ENCODE data around the gene ATP11B. TPM values are rescaled to one million over a fixed set of nuclear protein-coding genes. Genes with fewer than 3 reads are reported as not detected.
"Not testable (repeated sequence)": the region's sequence is repeated elsewhere in the genome, so short reads cannot be mapped to it uniquely, and the experiment has no call there.

The ATP11B gene
- total RNA-seq, 1 donor from 2014 or later, result 46.2 TPM

DNA sequence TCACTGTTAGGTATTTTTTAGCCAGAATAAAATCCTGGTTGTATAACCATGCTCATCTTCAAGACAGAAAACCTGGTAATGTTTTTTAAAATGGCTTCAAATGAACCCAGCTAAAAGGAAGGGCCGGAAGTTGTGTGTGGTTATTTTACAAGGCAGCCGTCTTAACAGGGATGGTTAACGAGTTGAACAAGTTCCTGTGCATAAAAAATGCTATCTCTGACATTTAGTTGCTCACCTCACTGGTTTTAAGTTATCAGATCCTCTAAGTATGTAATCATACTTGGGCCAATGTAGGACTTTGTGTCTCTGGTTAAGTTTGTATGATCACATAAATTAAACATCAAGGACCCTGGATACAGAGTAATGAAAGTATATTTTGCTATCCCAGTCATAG lies 2.1 kb downstream of the ATP11B start:
- TF ChIP-seq, protein P1, sequence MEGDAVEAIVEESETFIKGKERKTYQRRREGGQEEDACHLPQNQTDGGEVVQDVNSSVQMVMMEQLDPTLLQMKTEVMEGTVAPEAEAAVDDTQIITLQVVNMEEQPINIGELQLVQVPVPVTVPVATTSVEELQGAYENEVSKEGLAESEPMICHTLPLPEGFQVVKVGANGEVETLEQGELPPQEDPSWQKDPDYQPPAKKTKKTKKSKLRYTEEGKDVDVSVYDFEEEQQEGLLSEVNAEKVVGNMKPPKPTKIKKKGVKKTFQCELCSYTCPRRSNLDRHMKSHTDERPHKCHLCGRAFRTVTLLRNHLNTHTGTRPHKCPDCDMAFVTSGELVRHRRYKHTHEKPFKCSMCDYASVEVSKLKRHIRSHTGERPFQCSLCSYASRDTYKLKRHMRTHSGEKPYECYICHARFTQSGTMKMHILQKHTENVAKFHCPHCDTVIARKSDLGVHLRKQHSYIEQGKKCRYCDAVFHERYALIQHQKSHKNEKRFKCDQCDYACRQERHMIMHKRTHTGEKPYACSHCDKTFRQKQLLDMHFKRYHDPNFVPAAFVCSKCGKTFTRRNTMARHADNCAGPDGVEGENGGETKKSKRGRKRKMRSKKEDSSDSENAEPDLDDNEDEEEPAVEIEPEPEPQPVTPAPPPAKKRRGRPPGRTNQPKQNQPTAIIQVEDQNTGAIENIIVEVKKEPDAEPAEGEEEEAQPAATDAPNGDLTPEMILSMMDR (conservative IDR thresholded peaks at IDR 0.05), result no peak
- H3K27me3 Mint-ChIP-seq (ENCODE audit: low read depth), result peaks cover 4% of the 10 kb centered on the region
- DNase-seq (ENCODE audit: low read depth, low spot score), result no peak
- H3K4me1 Mint-ChIP-seq, result peaks cover 21% of the 10 kb centered on the region
- H3K27ac Mint-ChIP-seq (ENCODE audit: unreplicated experiment), result no peak overlapping the region
- no peaks in the 10 kb centered on the region for H3K9me3 Mint-ChIP-seq
- H3K36me3 Mint-ChIP-seq (ENCODE audit: low read depth), result peaks cover 3% of the 10 kb centered on the region
- H3K4me3 Mint-ChIP-seq, result peak overlapping the region; percentile 94

DNA sequence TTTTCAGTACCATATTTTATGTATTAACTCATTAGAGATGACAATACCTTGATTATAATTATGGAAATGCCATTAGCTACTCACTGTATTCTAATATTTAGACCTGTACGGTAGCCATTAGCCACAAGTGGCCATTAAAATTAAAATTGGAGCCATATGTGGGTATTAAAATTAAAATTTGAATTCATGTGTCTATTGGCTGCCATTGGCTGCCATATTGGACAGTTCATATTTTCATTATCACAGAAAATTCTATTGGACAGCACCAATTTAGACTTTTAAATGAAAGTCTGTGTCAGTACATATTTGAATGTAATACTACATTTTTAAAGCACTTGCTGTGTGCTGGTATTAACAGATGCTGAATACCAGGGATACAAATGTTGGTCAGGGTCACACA lies 3.0 kb downstream of the ATP11B start:
- Mint-ChIP-seq H3K4me1 (peaks cover 21% of the 10 kb centered on the region), H3K27ac (ENCODE audit: unreplicated experiment) (no peak overlapping the region), H3K4me3 (peak overlapping the region; percentile 8), H3K9me3 (no peaks in the 10 kb centered on the region), H3K27me3 (ENCODE audit: low read depth) (peaks cover 4% of the 10 kb centered on the region), H3K36me3 (ENCODE audit: low read depth) (peaks cover 3% of the 10 kb centered on the region)
- TF ChIP-seq, protein P1 (conservative IDR thresholded peaks at IDR 0.05), result no peak
- no peak for DNase-seq (ENCODE audit: low read depth, low spot score)

DNA sequence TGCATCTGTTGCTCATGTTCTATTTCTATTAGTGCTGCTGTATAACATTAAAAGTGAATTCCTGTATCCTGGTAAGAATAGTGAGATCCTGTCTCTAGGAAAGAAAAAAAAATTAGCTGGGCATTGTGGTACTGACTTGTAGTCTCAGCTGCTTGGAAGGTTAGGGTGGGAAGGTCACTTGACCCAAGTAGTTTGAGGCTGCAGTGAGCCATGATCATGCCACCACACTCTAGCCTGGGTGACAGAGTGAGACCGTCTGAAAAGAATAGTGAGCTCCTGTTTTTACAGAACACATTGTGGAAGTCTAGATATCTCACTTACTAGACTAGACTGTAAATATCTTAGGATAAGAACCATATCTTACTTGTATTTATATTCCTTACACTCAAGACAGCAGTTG lies 4.6 kb downstream of the ATP11B start:
- no peak for DNase-seq (ENCODE audit: low read depth, low spot score)
- H3K27ac Mint-ChIP-seq (ENCODE audit: unreplicated experiment), result no peak overlapping the region
- peaks cover 27% of the 10 kb centered on the region for H3K4me1 Mint-ChIP-seq
- H3K4me3 Mint-ChIP-seq, result peak overlapping the region; percentile 59
- TF ChIP-seq, protein P1 (conservative IDR thresholded peaks at IDR 0.05), result no peak
- H3K36me3 Mint-ChIP-seq (ENCODE audit: low read depth), result peaks cover 3% of the 10 kb centered on the region
- no peaks in the 10 kb centered on the region for H3K27me3 Mint-ChIP-seq (ENCODE audit: low read depth)
- no peaks in the 10 kb centered on the region for H3K9me3 Mint-ChIP-seq

DNA sequence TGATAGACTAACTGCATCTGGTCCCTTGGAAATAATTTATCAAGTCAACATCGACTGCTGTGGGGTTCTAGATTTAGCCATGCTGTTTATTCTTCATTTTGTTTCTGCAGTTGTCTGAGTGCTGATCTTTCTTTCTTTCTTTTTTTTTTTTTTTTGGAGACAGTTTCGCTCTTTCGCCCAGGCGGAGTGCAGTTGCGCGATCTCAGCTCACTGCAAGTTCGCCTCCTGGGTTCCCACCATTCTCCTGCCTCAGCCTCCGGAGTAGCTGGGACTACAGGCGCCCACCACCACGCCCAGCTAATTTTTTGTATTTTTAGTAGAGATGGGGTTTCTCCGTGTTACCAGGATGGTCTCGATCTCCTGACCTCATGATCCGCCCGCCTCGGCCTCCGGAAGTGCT lies 5.8 kb downstream of the ATP11B start:
- DNase-seq (ENCODE audit: low read depth, low spot score); H3K4me3 Mint-ChIP-seq; H3K36me3 Mint-ChIP-seq (ENCODE audit: low read depth); H3K27me3 Mint-ChIP-seq (ENCODE audit: low read depth); H3K9me3 Mint-ChIP-seq; H3K27ac Mint-ChIP-seq (ENCODE audit: unreplicated experiment): not testable (repeated sequence)
- H3K4me1 Mint-ChIP-seq, result peaks cover 28% of the 10 kb centered on the region

DNA sequence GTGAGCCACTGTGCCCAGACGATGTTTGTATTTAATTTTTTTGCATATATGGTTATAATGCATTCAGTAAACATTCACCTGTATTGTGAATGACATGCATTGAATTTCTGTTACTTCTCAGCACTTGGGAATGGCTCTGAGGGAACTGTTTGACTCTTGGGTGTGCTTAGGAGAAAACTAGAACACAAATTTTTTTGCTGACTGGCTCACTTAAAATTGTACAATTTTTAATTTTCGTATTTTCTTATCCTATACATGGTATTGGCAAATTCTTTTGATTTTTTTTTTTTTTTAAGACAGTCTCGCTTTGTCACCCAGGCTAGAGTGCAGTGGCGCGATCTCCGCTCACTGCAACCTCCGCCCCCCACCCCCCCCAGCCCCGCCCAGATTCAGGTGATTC lies 7.2 kb downstream of the ATP11B start:
- peaks cover 3% of the 10 kb centered on the region for H3K36me3 Mint-ChIP-seq (ENCODE audit: low read depth)
- H3K9me3 Mint-ChIP-seq, result no peaks in the 10 kb centered on the region
- H3K27ac Mint-ChIP-seq (ENCODE audit: unreplicated experiment), result no peak overlapping the region
- H3K4me1 Mint-ChIP-seq, result peaks cover 15% of the 10 kb centered on the region
- DNase-seq (ENCODE audit: low read depth, low spot score), result no peak
- no peak overlapping the region for H3K4me3 Mint-ChIP-seq
- TF ChIP-seq, protein P1 (conservative IDR thresholded peaks at IDR 0.05), result no peak
- no peaks in the 10 kb centered on the region for H3K27me3 Mint-ChIP-seq (ENCODE audit: low read depth)

DNA sequence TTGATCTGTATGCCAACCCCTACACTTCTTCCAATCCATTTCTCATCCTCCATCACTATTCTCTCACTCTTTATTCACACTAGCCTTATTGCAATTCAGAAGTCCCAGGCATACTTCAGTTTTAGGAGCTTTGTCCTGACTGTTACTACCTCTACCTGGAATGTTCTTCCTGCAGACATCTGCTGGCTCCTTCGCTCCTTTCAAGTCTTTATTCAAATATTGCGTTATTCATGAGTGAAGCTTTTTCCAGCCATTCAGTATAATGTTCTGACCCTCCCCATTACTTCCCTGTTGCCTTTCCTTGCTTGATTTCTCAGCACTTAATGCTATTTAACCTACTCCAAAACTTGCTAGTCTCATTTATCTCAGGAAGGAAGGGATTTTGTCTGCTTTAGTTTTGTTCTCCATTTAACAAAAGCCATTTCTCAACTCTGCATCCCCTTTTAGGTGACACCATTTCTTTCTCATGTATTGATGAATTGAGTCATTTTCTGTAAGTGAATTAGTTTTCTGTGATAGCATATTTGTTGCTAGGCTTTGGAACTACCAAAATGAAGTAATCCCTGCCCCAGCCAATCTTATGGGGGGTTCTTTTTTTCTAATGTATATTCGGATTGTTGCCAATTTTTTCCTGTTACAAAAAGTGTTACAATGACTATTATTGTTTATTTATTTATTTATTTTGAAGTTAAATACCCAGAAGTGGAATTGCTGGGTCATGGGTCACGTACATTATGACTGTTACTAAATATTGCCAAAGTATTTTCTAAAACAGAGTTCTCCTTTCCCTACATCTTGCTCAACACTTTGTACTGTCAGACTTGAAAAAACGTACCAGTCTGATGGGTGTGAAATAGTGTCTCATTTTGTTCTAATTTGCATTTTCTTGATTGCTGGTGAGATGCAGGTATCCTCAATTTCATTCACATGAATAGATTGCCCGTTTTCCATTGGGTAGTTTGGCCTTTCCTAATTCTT lies 9.4 kb downstream of the ATP11B start:
- Mint-ChIP-seq H3K4me3 (no peak overlapping the region), H3K27ac (ENCODE audit: unreplicated experiment) (no peak overlapping the region), H3K9me3 (no peaks in the 10 kb centered on the region), H3K27me3 (ENCODE audit: low read depth) (no peaks in the 10 kb centered on the region), H3K36me3 (ENCODE audit: low read depth) (peaks cover 3% of the 10 kb centered on the region), H3K4me1 (peaks cover 12% of the 10 kb centered on the region)
- TF ChIP-seq, protein P1 (conservative IDR thresholded peaks at IDR 0.05), result no peak
- no peak for DNase-seq (ENCODE audit: low read depth, low spot score)

All from neural crest cell (in vitro differentiated cells).